Measurements from ENCODE around the gene NDUFS5. TPM values are rescaled to one million over a fixed set of nuclear protein-coding genes. Genes with fewer than 3 reads are reported as not detected.

The NDUFS5 gene
- total RNA-seq, 1 donor from 2014 or later: 360 TPM

DNA sequence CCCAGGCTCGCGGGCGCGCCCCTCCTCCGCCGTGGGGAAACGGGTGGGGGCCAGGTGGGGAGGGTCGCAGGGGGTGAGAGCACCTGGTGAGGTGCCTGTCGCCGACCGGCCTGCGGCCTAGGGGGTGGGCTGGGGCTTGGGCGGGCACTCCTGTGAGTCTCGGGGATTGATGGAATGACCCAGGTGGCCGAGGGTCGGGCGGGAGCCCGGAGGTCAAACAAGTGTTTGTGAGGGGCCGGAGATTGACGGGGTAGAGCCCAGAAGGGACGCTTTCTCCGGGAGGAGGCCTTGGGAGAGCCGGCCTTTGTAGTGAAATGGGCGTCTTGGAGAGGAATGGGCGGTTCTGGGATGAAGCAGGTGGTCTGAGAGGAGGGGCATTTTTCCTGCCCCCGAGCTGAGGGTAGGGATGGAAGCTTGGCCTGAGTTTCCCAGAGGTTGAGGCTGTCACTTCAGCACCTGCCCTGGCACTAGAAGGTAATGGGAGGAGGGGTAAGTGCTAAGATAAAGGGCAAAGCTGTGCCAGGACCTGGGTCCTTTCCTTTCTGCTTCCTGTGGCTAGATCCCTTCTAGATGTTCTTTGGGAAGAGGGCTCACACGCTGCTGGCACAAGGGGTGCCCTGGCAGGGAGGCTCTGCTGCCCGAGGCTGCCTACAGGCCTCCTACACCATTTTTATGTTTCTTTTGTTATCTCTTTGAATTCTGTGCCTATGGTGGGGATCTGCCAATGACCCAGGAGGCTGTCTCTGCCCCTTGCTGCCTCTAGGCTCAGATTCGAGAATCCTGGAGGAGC is 56.1 kb downstream of the NDUFS5 start:
- H3K9me3 Mint-ChIP-seq (ENCODE audit: unreplicated experiment): no peaks in the 10 kb centered on the region
- peak overlapping the region; percentile 74 for H3K4me3 Mint-ChIP-seq (ENCODE audit: unreplicated experiment)
- no peaks in the 10 kb centered on the region for H3K9me3 ChIP-seq (ENCODE audit: insufficient read depth, low read depth, low read length)
- H4K20me1 ChIP-seq (ENCODE audit: insufficient read depth, low read length): no peaks in the 10 kb centered on the region
- H3K4me1 ChIP-seq (ENCODE audit: insufficient read depth, low read length): peaks cover 8% of the 10 kb centered on the region
- FAIRE-seq (no peak), DNase-seq (ENCODE audit: low read depth) (no peak)
- H3K27me3 ChIP-seq (ENCODE audit: insufficient read depth, low read length): peaks cover 18% of the 10 kb centered on the region
- no peaks in the 10 kb centered on the region for H3K36me3 Mint-ChIP-seq (ENCODE audit: low read depth, unreplicated experiment)
- peak overlapping the region; percentile 31 for H3K9ac ChIP-seq (ENCODE audit: low read length)
- peaks cover 45% of the 10 kb centered on the region for H3K27me3 Mint-ChIP-seq (ENCODE audit: low read depth, unreplicated experiment)
- H3K4me3 ChIP-seq (ENCODE audit: insufficient read depth, low read depth, low read length): peak overlapping the region; percentile 54
- H3K27ac Mint-ChIP-seq (ENCODE audit: unreplicated experiment): no peak overlapping the region
- TF ChIP-seq EZH2 (IDR thresholded peaks at IDR 0.05; ENCODE audit: insufficient read depth, low read length): no peak
- TF ChIP-seq, protein P1, sequence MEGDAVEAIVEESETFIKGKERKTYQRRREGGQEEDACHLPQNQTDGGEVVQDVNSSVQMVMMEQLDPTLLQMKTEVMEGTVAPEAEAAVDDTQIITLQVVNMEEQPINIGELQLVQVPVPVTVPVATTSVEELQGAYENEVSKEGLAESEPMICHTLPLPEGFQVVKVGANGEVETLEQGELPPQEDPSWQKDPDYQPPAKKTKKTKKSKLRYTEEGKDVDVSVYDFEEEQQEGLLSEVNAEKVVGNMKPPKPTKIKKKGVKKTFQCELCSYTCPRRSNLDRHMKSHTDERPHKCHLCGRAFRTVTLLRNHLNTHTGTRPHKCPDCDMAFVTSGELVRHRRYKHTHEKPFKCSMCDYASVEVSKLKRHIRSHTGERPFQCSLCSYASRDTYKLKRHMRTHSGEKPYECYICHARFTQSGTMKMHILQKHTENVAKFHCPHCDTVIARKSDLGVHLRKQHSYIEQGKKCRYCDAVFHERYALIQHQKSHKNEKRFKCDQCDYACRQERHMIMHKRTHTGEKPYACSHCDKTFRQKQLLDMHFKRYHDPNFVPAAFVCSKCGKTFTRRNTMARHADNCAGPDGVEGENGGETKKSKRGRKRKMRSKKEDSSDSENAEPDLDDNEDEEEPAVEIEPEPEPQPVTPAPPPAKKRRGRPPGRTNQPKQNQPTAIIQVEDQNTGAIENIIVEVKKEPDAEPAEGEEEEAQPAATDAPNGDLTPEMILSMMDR (IDR thresholded peaks at IDR 0.05; ENCODE audit: insufficient read depth, low read depth, low read length): no peak
- peak overlapping the region; percentile 60 for H2AFZ ChIP-seq (ENCODE audit: low read depth, low read length)
- no peak overlapping the region for H3K27ac ChIP-seq (ENCODE audit: low read depth, low read length)
- peak overlapping the region; percentile 85 for H3K4me2 ChIP-seq (ENCODE audit: low read length)
- no peaks in the 10 kb centered on the region for H3K79me2 ChIP-seq (ENCODE audit: insufficient read depth, low read length)
- H3K36me3 ChIP-seq (ENCODE audit: insufficient read depth, low read length): no peaks in the 10 kb centered on the region
- H3K4me1 Mint-ChIP-seq (ENCODE audit: low read depth, unreplicated experiment): peaks cover 10% of the 10 kb centered on the region

DNA sequence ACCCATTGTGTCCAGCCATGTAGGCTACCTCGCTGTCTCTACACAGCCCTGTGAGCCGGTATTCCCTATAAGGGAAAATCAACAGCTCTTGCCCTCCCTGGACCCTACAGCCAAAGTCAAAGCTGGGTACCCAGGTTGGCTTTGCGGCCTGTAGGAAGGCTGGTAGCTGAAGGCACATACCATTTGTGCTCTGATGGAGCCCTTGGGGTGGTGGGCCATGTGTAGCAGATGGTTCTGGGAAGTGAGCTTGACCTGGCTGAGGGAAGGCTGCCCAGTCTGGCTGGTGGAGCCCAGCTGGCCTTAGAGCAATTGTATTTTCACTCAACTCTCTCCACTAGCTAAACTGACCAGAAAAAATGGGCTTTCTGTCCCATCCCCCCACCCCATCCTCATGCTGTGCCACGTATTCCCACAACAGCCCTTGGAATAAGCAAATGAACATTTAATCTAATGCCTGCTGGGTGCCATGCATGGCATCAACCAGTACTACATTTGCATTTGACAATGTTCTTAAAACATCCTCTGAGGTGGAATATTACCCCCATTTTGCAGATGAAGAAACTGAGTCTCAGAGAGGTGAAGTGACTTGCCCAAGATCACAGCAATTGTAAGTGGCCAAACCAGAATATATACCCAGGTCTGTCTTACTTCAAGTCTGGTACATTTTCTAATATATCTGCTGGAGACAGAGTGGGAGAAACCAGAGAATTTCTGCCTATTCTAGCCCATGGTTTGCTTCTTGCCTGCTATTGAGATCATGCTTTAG is 56.8 kb downstream of the NDUFS5 start:
- FAIRE-seq (no peak), DNase-seq (ENCODE audit: low read depth) (no peak)
- no peak overlapping the region for H3K27ac Mint-ChIP-seq (ENCODE audit: unreplicated experiment)
- H3K9me3 Mint-ChIP-seq (ENCODE audit: unreplicated experiment): no peaks in the 10 kb centered on the region
- TF ChIP-seq EZH2 (IDR thresholded peaks at IDR 0.05; ENCODE audit: insufficient read depth, low read length): no peak
- TF ChIP-seq, protein P1 (IDR thresholded peaks at IDR 0.05; ENCODE audit: insufficient read depth, low read depth, low read length): no peak
- Histone ChIP-seq H3K27me3 (ENCODE audit: insufficient read depth, low read length) (peaks cover 18% of the 10 kb centered on the region), H3K9me3 (ENCODE audit: insufficient read depth, low read depth, low read length) (no peaks in the 10 kb centered on the region), H3K36me3 (ENCODE audit: insufficient read depth, low read length) (no peaks in the 10 kb centered on the region), H3K27ac (ENCODE audit: low read depth, low read length) (no peak overlapping the region), H3K9ac (ENCODE audit: low read length) (no peak overlapping the region), H2AFZ (ENCODE audit: low read depth, low read length) (no peak overlapping the region), H4K20me1 (ENCODE audit: insufficient read depth, low read length) (no peaks in the 10 kb centered on the region), H3K79me2 (ENCODE audit: insufficient read depth, low read length) (no peaks in the 10 kb centered on the region), H3K4me1 (ENCODE audit: insufficient read depth, low read length) (peaks cover 12% of the 10 kb centered on the region), H3K4me2 (ENCODE audit: low read length) (no peak overlapping the region), H3K4me3 (ENCODE audit: insufficient read depth, low read depth, low read length) (no peak overlapping the region)
- H3K4me1 Mint-ChIP-seq (ENCODE audit: low read depth, unreplicated experiment): peaks cover 13% of the 10 kb centered on the region
- peak overlapping the region; percentile 74 for H3K4me3 Mint-ChIP-seq (ENCODE audit: unreplicated experiment)
- no peaks in the 10 kb centered on the region for H3K36me3 Mint-ChIP-seq (ENCODE audit: low read depth, unreplicated experiment)
- peaks cover 45% of the 10 kb centered on the region for H3K27me3 Mint-ChIP-seq (ENCODE audit: low read depth, unreplicated experiment)
